ENCODE measurements around the gene ZNF624. TPM values are rescaled to one million over a fixed set of nuclear protein-coding genes. Genes with fewer than 3 reads are reported as not detected.

Gene ZNF624
- total RNA-seq, 1 donor from 2014 or later, result 5.2 TPM

DNA sequence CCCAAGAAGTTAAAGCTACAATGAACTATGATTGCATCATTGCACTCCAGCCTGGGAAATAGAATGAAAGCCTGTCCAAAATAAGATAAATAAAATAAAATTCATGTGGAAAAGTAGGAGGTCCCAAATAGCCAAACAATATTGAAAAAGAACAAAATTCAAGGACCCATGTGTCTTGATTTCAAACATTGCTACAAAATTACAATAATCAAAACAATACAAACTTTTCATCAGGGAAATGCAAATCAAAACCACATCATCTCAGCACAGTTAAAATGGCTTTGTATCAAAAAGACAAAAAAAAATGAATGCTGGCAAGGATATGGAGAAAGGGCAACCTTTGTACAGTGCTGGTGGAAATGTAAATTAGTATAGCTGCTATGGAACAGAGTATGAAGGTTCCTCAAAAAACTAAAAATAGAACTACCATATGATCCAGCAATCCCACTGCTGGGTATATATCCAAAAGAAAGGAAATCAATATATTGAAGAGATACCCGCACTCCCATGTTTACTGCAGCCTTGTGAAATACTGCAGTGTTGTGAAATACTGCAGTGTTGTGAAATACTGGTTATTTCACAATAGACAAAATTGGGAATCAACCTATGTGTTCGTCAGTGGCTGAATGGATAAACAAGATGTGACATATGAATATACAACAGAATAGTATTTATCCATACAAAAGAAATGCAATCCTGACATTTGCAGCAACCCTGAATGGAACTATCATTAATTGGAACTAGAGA, 60.1 kb downstream of the ZNF624 start:
- no peak for DNase-seq (ENCODE audit: low read depth)

DNA sequence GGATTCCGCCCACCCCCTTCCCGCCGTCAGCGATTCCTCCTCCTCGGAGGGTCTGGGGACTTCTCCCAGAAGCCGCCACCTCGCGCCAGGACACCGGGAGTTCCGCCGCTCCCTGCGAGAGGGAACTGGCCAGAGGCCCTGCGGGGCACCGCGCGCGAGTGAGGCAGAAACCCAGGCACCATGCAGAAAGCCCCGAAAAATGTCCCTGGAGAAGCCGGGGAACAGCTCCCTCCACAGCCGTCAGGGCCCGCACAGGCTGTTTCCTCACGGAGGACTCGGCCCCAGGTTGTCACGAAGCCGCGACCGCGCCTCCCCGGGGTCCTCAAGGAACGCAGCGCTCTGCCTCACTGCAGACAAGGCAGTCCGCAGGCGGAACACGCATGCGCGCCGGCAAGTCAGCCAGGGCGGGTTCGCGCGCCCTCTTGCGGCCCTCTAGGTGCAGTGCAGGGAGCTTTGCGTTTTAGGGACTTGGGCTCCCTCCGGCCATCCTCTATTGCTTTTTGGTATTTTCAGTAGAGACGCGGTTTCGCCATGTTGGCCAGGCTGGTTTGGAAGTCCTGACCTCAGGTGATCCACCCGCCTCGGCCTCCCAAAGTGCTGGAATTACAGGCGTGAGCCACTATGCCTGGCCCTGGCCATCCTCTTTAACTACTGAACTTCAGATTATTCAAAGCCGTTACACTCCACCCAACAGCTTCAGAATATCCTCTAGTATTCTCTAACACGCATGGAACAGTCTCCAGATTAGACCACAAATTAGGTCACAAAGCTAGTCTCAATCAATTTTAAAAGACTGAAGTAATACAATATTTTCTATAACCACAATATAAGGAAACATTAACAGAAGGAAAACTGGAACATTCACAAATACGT, 64.3 kb downstream of the ZNF624 start:
- peak; percentile 88 for DNase-seq (ENCODE audit: low read depth)

- DNase-seq (ENCODE audit: low read depth), result no peak
Observed at GRCh38 chr17:16585796-16586195, 67.9 kb downstream of the ZNF624 start.

DNA sequence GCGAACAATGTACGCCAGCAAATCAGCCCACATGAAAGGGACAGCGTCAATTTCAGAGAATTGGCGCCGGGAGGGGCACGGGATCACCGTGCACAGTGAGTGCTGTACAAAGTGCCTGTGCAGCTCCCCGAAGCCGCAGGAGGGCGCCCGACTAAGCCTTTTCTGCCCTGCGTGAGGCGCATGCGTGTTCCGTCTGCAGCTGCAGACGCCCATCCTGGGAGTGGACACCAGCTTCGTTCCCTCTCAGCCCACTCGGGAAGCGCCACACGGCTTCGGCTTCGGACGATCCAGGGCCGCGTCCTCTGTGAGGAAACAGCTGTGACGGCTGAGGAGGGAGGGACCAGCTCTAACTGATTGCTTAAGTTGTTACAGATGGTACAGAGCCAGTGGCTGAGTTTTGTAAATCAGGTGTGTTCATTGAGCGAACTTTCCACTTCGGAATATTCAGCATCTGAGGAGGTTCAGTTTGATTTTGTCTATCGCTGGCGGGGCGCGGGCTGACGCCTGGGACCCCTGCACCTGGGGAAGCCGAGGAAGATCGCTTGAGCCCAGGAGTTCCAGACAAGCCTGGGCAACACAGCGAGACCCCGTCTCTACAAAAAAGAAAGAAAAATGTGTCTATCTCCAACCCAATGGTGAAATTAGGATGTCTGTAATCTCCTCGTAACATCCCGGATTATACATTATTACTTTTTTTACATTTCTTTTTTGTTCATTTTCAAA, 69.2 kb downstream of the ZNF624 start:
- DNase-seq (ENCODE audit: low read depth), result peak; percentile 88

GRCh38 chr17:16583781-16584180, 69.9 kb downstream of the ZNF624 start:
- no peak for DNase-seq (ENCODE audit: low read depth)

GRCh38 chr17:16573466-16573865, 80.2 kb downstream of the ZNF624 start:
- no peak for DNase-seq (ENCODE audit: low read depth)

Other genes with a start within 250 kb of the ZNF624 start
- gene TRPV2, start 238.3 kb downstream of the ZNF624 start, total RNA-seq, result 13.1 and 16.1 TPM in 2 replicates
- gene LRRC75A, start 161.7 kb downstream of the ZNF624 start, total RNA-seq, result 0.21 and 0.51 TPM in 2 replicates
- 8.3 and 11.4 TPM in 2 replicates for gene ZNF287, start 84.6 kb downstream of the ZNF624 start, total RNA-seq
- 8.8 and 9.1 TPM in 2 replicates for gene CCDC144A, start 36.4 kb upstream of the ZNF624 start, total RNA-seq

Data from myocyte (in vitro differentiated cells).